HepG2 (cell line): Measurements from ENCODE around the gene CYB5R3. TPM values are rescaled to one million over a fixed set of nuclear protein-coding genes. Genes with fewer than 3 reads are reported as not detected.

Experiments used
- AKAP8 ChIP-seq: sonication (generic); formaldehyde crosslinking; IDR thresholded peaks from 2 replicates; pipeline ENCODE4 v1.5.1; 2020; ENCODE audit warnings: mild to moderate bottlenecking, missing genetic modification reagents
- ARNT2 ChIP-seq: sonication (generic); formaldehyde crosslinking; IDR thresholded peaks from 2 replicates; pipeline ENCODE4 v1.8.0; 2022; ENCODE audit warnings: mild to moderate bottlenecking, low read depth, missing genetic modification reagents, moderate library complexity
- ARNTL ChIP-seq: sonication (generic); formaldehyde crosslinking; IDR thresholded peaks from 2 replicates; pipeline ENCODE4 v1.4.0; 2020; ENCODE audit warnings: mild to moderate bottlenecking, missing genetic modification reagents
- DMAP1 ChIP-seq: IDR thresholded peaks from 2 replicates; pipeline ENCODE4 v1.6.1; 2016
- ERF ChIP-seq: IDR thresholded peaks from 2 replicates; pipeline ENCODE4 v1.6.1; 2018; ENCODE audit warnings: missing biosample characterization, missing genetic modification reagents
- FOXA1 ChIP-seq, 2 experiments: fragments of 450-650 bp in 1 of 2; sonication (generic) in 1 of 2; formaldehyde crosslinking in 1 of 2; IDR thresholded peaks; 2 replicates each; pipeline versions ENCODE4 v1.4.0 to v1.6.1; 2016 to 2020; ENCODE audit warnings: missing genetic modification reagents in 1 of 2
- JUN ChIP-seq: sonication (generic); formaldehyde crosslinking; IDR thresholded peaks from 2 replicates; pipeline ENCODE4 v1.4.0; 2020; ENCODE audit warnings: mild to moderate bottlenecking, missing genetic modification reagents
- KDM4B ChIP-seq: sonication (generic); formaldehyde crosslinking; IDR thresholded peaks from 2 replicates; pipeline ENCODE4 v1.4.0; 2020; ENCODE audit warnings: missing genetic modification reagents
- SP5 ChIP-seq: IDR thresholded peaks from 2 replicates; pipeline ENCODE4 v1.6.1; 2016; ENCODE audit warnings: low read depth, borderline replicate concordance
- YEATS4 ChIP-seq: sonication (generic); formaldehyde crosslinking; IDR thresholded peaks from 2 replicates; pipeline ENCODE4 v1.4.0; 2020; ENCODE audit warnings: missing genetic modification reagents, borderline replicate concordance
- ZC3H13 ChIP-seq: sonication (generic); formaldehyde crosslinking; IDR thresholded peaks from 2 replicates; pipeline ENCODE4 v1.8.1; 2023; ENCODE audit warnings: mild to moderate bottlenecking, missing genetic modification reagents, moderate library complexity
- ZEB1 ChIP-seq: IDR thresholded peaks from 2 replicates; pipeline ENCODE4 v1.6.1; 2012; ENCODE audit warnings: mild to moderate bottlenecking, low read depth, inconsistent platforms; ENCODE audit not compliant: insufficient replicate concordance
- ZFX ChIP-seq: sonication (generic); formaldehyde crosslinking; IDR thresholded peaks from 2 replicates; pipeline ENCODE4 v1.4.0; 2020; ENCODE audit warnings: mild to moderate bottlenecking, low read depth, missing genetic modification reagents, moderate library complexity
- ZNF468 ChIP-seq: sonication (generic); formaldehyde crosslinking; IDR thresholded peaks from 2 replicates; pipeline ENCODE4 v1.8.0; 2022; ENCODE audit warnings: mild to moderate bottlenecking, moderate library complexity, missing genetic modification reagents
- ZNF724P ChIP-seq: sonication (generic); formaldehyde crosslinking; IDR thresholded peaks from 2 replicates; pipeline ENCODE4 v1.8.0; 2022; ENCODE audit warnings: missing genetic modification reagents, borderline replicate concordance
- polyA plus RNA-seq, 8 experiments: library from polyadenylated mRNA; depleted of rRNA in 3 of 8; stranded (reverse) in 7 of 8; unstranded in 1 of 8; fragments of >200 nt; fragmentation: Illumina TruSeq in 4 of 8; extraction: Trizol in 4 of 8; gene quantifications; 2 replicates each; pipeline versions ENCODE4 v1.2.1 to v1.2.3, GENCODE V29; 2011 to 2016; ENCODE audit warnings: low read depth in 4 of 8, missing spikeins in 1 of 8, mixed read lengths in 1 of 8; ENCODE audit not compliant: insufficient read depth in 1 of 8
- total RNA-seq, 5 experiments: library from RNA; depleted of rRNA; stranded (reverse); fragments of >200 nt; fragmentation: Illumina TruSeq; extraction: Trizol; gene quantifications; 2 replicates each; pipeline ENCODE4 v1.2.3, GENCODE V29; 2016; ENCODE audit warnings: low read depth in 1 of 5
- TF ChIP-seq, protein P1 (sequence below): sonication (generic); formaldehyde crosslinking; IDR thresholded peaks from 2 replicates; pipeline ENCODE4 v1.5.0; 2020; ENCODE audit warnings: missing genetic modification reagents
- TF ChIP-seq, protein P2 (sequence below): IDR thresholded peaks from 2 replicates; pipeline ENCODE4 v1.6.1; 2016; ENCODE audit warnings: low read depth, borderline replicate concordance
- TF ChIP-seq, protein P3 (sequence below): sonication (generic); formaldehyde crosslinking; IDR thresholded peaks from 2 replicates; pipeline ENCODE4; 2020; ENCODE audit warnings: missing genetic modification reagents, mild to moderate bottlenecking, borderline replicate concordance
- TF ChIP-seq, protein P4 (sequence below): sonication (generic); formaldehyde crosslinking; IDR thresholded peaks from 2 replicates; pipeline ENCODE4 v1.5.1; 2020; ENCODE audit warnings: mild to moderate bottlenecking, missing genetic modification reagents, moderate library complexity

Gene CYB5R3
- total and polyA plus RNA-seq, 2 of the 13 experiments (the other 11 are each of a cell fraction or from before 2014, with no cell fraction given) = 32.4 to 305 TPM

DNA sequence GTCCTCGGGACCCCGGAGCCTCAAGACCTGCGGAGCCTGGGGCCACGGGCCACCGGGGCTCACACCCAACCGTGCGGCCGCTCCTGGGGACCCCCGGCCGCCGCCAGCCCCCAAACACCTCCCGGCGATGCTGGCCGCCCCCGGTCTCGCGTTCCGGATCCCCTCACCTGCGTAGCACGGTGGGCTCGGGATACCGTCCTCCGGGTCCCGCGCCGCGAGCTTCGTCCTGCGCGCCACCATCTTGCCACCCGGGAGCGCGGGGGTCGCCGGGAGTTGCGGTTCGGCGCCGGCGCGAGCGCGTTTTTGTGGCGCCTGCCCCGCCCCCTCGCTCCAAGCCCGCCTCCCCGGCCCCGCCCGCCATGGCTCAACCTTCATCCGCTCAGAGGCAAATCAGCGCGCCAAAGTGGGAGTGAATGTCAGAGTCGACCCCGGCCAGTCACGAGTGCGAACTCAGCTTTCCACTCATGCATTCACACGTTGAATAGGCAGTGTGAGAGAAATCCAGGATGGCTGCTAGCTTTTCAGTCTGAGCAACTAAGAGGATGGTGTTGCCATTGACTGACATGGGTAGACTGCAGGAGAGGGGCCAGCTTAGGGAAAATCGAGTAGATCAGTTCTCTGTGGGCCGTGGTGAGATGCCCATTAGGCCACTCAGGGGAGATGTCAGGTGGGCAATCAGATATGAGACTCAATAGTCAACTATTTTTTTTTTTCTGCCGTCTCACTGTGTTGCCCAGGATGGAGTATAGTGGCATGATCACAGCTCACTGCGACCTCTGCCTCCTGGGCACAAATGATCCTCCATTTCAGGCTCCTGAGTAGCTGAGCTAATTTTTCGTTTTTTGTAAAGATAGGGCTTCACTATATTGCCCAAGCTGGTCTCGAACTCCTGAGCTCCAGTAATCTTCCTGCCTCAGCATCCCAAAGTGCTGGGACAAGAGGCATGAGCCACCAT is 67.2 kb downstream of the CYB5R3 start (continued):
- TF ChIP-seq, protein P1, sequence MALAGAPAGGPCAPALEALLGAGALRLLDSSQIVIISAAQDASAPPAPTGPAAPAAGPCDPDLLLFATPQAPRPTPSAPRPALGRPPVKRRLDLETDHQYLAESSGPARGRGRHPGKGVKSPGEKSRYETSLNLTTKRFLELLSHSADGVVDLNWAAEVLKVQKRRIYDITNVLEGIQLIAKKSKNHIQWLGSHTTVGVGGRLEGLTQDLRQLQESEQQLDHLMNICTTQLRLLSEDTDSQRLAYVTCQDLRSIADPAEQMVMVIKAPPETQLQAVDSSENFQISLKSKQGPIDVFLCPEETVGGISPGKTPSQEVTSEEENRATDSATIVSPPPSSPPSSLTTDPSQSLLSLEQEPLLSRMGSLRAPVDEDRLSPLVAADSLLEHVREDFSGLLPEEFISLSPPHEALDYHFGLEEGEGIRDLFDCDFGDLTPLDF (CRISPR knock-in tag) = peak; percentile 54; the same call in 1 of the 2 replicates
- no peak for TF ChIP-seq ARNTL (CRISPR knock-in tag)
- TF ChIP-seq ZC3H13 = peak; percentile 51; the same call in 1 of the 2 replicates
- TF ChIP-seq DMAP1 = peak; percentile 48; the same call in 1 of the 2 replicates
- TF ChIP-seq, protein P2, sequence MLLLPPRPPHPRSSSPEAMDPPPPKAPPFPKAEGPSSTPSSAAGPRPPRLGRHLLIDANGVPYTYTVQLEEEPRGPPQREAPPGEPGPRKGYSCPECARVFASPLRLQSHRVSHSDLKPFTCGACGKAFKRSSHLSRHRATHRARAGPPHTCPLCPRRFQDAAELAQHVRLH (CRISPR knock-in tag) = peak; percentile 30; the same call in 1 of the 2 replicates
- TF ChIP-seq ERF = peak; percentile 31; the same call in 1 of the 2 replicates
- TF ChIP-seq, protein P3, sequence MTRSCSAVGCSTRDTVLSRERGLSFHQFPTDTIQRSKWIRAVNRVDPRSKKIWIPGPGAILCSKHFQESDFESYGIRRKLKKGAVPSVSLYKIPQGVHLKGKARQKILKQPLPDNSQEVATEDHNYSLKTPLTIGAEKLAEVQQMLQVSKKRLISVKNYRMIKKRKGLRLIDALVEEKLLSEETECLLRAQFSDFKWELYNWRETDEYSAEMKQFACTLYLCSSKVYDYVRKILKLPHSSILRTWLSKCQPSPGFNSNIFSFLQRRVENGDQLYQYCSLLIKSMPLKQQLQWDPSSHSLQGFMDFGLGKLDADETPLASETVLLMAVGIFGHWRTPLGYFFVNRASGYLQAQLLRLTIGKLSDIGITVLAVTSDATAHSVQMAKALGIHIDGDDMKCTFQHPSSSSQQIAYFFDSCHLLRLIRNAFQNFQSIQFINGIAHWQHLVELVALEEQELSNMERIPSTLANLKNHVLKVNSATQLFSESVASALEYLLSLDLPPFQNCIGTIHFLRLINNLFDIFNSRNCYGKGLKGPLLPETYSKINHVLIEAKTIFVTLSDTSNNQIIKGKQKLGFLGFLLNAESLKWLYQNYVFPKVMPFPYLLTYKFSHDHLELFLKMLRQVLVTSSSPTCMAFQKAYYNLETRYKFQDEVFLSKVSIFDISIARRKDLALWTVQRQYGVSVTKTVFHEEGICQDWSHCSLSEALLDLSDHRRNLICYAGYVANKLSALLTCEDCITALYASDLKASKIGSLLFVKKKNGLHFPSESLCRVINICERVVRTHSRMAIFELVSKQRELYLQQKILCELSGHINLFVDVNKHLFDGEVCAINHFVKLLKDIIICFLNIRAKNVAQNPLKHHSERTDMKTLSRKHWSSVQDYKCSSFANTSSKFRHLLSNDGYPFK (CRISPR knock-in tag) = no peak; the same call in 1 of the 2 replicates
- peak; percentile 59; the same call in 1 of the 2 replicates for TF ChIP-seq ZFX
- TF ChIP-seq ZNF468 = no peak
- TF ChIP-seq YEATS4 = peak; percentile 43; the same call in 1 of the 2 replicates
- no peak for TF ChIP-seq KDM4B (CRISPR knock-in tag)
- peak; percentile 73; the same call in 1 of the 2 replicates for TF ChIP-seq SP5 (CRISPR knock-in tag)
- TF ChIP-seq AKAP8 (CRISPR knock-in tag) = peak; percentile 92; the same call in 1 of the 2 replicates
- TF ChIP-seq ARNT2 (CRISPR knock-in tag) = peak; percentile 69; the same call in 1 of the 2 replicates
- no peak for TF ChIP-seq JUN
- TF ChIP-seq ZNF724P = no peak; the same call in 1 of the 2 replicates
- TF ChIP-seq FOXA1 (IDR thresholded peaks at IDR 0.05) = no peak
- TF ChIP-seq FOXA1 (CRISPR knock-in tag; IDR thresholded peaks at IDR 0.05) = no peak
- no peak for TF ChIP-seq ZEB1
- TF ChIP-seq, protein P4, sequence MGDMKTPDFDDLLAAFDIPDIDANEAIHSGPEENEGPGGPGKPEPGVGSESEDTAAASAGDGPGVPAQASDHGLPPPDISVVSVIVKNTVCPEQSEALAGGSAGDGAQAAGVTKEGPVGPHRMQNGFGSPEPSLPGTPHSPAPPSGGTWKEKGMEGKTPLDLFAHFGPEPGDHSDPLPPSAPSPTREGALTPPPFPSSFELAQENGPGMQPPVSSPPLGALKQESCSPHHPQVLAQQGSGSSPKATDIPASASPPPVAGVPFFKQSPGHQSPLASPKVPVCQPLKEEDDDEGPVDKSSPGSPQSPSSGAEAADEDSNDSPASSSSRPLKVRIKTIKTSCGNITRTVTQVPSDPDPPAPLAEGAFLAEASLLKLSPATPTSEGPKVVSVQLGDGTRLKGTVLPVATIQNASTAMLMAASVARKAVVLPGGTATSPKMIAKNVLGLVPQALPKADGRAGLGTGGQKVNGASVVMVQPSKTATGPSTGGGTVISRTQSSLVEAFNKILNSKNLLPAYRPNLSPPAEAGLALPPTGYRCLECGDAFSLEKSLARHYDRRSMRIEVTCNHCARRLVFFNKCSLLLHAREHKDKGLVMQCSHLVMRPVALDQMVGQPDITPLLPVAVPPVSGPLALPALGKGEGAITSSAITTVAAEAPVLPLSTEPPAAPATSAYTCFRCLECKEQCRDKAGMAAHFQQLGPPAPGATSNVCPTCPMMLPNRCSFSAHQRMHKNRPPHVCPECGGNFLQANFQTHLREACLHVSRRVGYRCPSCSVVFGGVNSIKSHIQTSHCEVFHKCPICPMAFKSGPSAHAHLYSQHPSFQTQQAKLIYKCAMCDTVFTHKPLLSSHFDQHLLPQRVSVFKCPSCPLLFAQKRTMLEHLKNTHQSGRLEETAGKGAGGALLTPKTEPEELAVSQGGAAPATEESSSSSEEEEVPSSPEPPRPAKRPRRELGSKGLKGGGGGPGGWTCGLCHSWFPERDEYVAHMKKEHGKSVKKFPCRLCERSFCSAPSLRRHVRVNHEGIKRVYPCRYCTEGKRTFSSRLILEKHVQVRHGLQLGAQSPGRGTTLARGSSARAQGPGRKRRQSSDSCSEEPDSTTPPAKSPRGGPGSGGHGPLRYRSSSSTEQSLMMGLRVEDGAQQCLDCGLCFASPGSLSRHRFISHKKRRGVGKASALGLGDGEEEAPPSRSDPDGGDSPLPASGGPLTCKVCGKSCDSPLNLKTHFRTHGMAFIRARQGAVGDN = peak; percentile 87
